Measurements from ENCODE around the gene TMEM59.
"Not testable (repeated sequence)": the region's sequence is repeated elsewhere in the genome, so short reads cannot be mapped to it uniquely, and the experiment has no call there.

- TF ChIP-seq CTCF, POLR2A (IDR thresholded peaks at IDR 0.05): not testable (repeated sequence)
Measured at GRCh38 chr1:54019562-54020176, 33.3 kb downstream of the TMEM59 start.

All from thyroid gland (tissue), 4 donors.